Measurements from ENCODE around the gene AARS1. TPM values are rescaled to one million over a fixed set of nuclear protein-coding genes. Genes with fewer than 3 reads are reported as not detected.
"Not testable (repeated sequence)": the region's sequence is repeated elsewhere in the genome, so short reads cannot be mapped to it uniquely, and the experiment has no call there.

Gene AARS1
- total RNA-seq, 2 experiments from 2014 or later: 121 to 122 TPM

DNA sequence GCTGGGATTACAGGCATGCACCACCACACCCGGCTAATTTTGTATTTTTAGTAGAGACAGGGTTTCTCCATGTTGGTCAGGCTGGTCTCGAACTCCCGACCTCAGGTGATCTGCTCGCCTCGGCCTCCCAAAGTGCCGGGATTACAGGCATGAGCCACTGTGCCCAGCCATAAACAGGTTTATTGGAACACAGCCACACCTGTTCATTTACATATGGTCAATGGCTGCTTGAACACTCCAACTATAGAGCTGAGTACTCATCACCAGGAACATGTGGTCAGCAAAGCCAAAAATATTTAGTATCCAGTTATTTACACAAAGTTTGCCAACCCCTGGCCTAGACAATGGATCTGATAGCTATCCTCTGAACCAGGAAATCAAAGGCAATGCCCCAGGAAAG lies 29.4 kb downstream of the AARS1 start:
- H3K27ac Mint-ChIP-seq; POLR2A ChIA-PET; H3K9me3 Mint-ChIP-seq; H3K27me3 Mint-ChIP-seq; H3K4me1 Mint-ChIP-seq; DNase-seq; H3K4me3 Mint-ChIP-seq; ATAC-seq (ENCODE audit: low read depth): not testable (repeated sequence)
- peaks cover 15% of the 10 kb centered on the region for H3K36me3 Mint-ChIP-seq

DNA sequence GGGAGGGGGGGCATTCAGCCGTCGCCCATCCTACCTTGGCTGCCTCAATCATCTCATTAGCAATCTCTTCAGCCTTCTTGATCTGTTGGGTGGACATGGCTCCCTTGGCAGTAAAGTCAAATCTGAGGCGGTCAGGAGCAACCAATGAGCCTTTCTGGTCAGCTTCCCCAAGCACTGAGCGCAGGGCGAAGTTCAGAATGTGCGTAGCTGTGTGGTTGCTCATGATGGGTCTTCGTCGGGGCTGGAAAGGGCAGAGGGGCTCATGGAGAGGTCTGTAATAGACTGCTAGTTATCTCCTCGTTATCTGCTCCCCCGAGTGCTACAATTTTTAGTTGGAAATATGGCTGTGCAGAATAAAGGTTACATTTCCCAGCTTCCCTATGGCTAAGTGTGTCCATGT lies 30.4 kb downstream of the AARS1 start:
- H3K27ac Mint-ChIP-seq: no peak overlapping the region
- H3K9me3 Mint-ChIP-seq: no peaks in the 10 kb centered on the region
- ATAC-seq (ENCODE audit: low read depth) (no peak), DNase-seq (no peak)
- POLR2A ChIA-PET: interaction anchor here (1.0 kb wide), 1 partner anchor 30 kb away, joined by 4 read pairs; the partner anchor contains the start of gene AARS1
- H3K36me3 Mint-ChIP-seq: peaks cover 15% of the 10 kb centered on the region
- no peaks in the 10 kb centered on the region for H3K27me3 Mint-ChIP-seq
- H3K4me1 Mint-ChIP-seq: no peaks in the 10 kb centered on the region
- no peak overlapping the region for H3K4me3 Mint-ChIP-seq

DNA sequence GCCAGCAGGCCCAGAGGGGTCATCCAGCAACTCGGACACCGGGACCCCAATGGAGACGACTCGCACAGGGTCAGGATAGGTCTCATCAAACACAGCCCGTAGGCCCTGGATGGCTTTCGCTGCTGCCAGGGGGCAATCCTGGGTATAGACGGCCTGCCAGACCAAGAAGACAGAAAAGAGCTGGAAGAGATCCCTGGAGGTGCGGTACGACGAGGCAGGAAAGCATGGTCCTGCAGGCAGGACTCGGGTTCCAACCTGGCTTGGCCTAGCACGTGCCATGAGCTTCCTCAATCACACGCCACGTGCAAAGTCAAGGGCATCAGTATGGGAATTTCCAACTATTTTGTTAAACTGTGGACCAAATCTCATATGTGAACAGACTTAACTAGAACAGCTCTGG lies 31.2 kb downstream of the AARS1 start:
- H3K27ac Mint-ChIP-seq: no peak overlapping the region

DNA sequence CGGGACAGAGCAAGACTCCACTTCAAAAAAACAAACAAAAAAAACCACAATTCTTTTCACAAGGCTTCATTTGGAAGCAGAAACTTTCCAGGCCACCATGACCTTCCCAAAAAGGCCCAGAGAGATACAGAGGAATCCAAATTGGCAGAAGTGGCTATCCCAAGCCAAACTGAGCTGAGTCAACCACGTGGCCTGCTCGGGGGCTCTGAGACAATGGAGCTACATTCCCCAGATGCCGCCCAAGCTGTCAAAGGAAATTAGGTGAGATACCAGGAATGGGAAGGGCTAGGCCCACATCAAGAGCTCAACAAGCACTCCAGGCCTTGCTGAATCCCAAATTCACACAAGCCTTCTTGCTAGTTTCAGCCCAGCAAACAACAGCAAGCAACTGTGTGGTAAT lies 31.9 kb downstream of the AARS1 start:
- Mint-ChIP-seq H3K27ac (no peak overlapping the region), H3K9me3 (no peaks in the 10 kb centered on the region), H3K4me3 (no peak overlapping the region), H3K36me3 (peaks cover 15% of the 10 kb centered on the region), H3K27me3 (no peaks in the 10 kb centered on the region), H3K4me1 (no peaks in the 10 kb centered on the region)
- DNase-seq (no peak), ATAC-seq (ENCODE audit: low read depth) (no peak)
- POLR2A ChIA-PET: no interaction called here

More for the DNA sequence above, 31.2 kb downstream of the AARS1 start:
- ATAC-seq (ENCODE audit: low read depth) (no peak), DNase-seq (no peak)
- H3K27me3 Mint-ChIP-seq: no peaks in the 10 kb centered on the region
- H3K4me3 Mint-ChIP-seq: no peak overlapping the region
- H3K36me3 Mint-ChIP-seq: peaks cover 19% of the 10 kb centered on the region
- no peaks in the 10 kb centered on the region for H3K4me1 Mint-ChIP-seq
- no peaks in the 10 kb centered on the region for H3K9me3 Mint-ChIP-seq
- POLR2A ChIA-PET: interaction anchor here (1.0 kb wide), 1 partner anchor 31 kb away, joined by 4 read pairs; the partner anchor contains the start of gene AARS1

DNA sequence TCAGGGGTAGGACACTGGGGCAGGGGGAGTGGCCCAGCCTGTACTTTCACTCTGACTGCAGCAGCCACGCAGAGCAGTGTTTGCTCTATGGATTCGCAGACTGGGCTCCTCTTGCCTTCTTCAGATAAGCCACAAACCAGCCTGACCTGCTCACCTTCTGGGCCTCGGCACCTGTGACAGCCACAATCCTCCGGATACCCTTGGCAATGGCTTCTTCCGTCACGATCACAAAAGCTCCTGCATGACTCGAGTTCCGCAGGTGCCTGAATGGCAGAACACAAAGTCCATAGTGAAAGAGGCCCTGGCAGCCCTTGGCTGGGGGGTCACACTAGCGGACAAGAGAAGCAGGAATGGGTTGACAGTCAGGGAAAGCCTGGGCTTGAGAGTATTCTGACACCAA lies 33.7 kb downstream of the AARS1 start:
- Mint-ChIP-seq H3K4me1 (peaks cover 3% of the 10 kb centered on the region), H3K27me3 (no peaks in the 10 kb centered on the region), H3K9me3 (no peaks in the 10 kb centered on the region), H3K4me3 (no peak overlapping the region), H3K36me3 (peaks cover 17% of the 10 kb centered on the region), H3K27ac (no peak overlapping the region)
- ATAC-seq (ENCODE audit: low read depth) (no peak), DNase-seq (no peak)
- POLR2A ChIA-PET: no interaction called here

DNA sequence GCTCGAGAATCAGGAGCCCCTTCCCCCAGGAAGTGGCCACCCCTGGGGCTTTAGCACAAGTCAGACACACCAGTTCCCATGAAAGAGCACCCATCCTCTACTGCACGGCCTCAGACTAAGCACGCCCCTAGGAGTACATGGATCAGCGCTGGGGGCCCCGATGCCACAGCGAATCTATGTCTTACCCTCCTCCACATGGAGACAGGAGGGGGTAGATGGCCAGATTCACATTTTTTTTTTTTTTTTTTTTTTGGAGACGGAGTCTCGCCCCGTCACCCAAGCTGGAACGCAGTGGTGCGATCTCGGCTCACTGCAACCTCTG lies 34.4 kb downstream of the AARS1 start:
- Mint-ChIP-seq H3K27me3 (no peaks in the 10 kb centered on the region), H3K27ac (no peak overlapping the region), H3K4me1 (peaks cover 6% of the 10 kb centered on the region), H3K36me3 (peaks cover 21% of the 10 kb centered on the region), H3K9me3 (no peaks in the 10 kb centered on the region), H3K4me3 (no peak overlapping the region)
- POLR2A ChIA-PET: no interaction called here
- no peak for DNase-seq
- ATAC-seq (ENCODE audit: low read depth): no peak

DNA sequence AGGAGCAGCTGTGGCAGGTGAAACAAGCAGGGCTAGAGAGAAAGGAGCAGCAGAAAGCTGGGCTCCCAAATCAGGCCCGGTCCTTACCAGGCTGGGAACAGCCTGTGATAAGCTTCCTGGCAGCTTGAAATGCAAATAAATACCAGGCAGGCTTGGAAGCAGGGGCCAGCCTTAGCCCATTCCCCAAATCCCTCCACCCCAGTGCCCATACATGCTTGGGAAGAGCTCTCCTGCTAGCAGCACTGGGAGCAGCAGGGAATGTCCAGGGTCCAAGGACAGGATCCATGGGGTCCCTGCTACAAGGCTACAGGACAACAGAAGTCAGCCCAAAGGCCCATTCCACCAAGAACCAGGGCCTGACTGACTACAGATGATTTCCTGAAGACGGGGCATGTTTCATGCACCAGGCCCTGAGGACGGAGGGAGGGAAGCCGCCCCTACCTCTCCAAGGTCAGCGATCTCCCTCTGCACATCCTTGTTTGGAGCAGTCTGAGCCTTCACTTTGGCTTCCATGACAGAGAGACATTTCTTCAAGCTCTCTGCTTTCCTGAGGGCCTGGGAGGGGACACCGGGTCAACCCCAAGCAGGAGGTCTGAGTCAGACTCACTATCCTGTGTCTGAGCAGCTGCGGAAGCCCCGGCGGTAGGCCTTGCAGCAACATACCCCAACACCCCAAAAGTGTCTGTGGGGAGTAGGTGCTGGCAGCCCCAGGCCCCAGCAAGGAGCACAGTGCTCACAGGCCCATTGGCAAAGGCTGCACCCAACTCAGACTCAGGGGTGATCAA lies 34.9 kb downstream of the AARS1 start:
- H3K27ac Mint-ChIP-seq: peak overlapping the region; percentile 21
- H3K36me3 Mint-ChIP-seq: peaks cover 24% of the 10 kb centered on the region
- no peak for ATAC-seq (ENCODE audit: low read depth)

DNA sequence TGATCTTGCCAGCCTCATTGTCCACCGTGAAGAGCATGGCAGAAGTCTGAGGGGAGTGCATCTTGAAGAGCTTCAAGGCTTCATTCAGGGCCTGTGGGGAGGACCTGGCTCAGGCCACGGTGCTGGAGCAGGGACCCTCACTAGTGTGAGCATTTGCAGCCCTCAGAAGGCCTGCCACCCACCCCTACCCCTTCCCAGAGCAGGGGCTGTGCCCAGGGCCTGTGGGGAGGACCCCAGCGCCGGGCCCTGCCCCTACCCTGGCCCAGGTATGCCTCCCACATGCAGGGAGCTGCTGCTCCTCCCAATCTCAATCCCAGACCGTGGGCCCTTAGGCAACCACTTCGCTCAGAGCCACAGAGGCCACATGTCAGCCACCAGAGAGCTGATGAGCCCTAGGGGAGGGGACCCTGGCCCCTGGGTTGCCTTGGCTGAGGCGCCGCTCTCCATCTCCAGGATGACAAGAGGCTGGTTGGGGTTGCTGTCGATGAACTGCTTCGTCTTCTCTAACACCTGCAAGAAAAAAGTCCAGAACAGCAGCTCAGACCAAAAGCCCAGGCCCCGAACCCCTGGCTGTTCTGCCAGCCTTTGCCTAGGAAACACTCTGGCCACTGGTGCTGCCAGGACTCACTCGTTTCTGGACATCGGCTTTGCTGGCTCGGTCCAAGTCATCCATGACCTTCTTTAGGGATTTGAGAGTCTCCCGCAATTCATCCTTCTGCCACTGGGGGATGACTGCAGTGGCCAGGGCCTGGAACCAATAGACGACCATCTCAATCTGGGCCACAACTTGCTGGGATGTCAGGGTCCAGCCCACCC lies 35.8 kb downstream of the AARS1 start:
- POLR2A ChIA-PET: no interaction called here
- H3K27ac Mint-ChIP-seq: peak overlapping the region; percentile 21
- no peaks in the 10 kb centered on the region for H3K27me3 Mint-ChIP-seq
- peaks cover 23% of the 10 kb centered on the region for H3K36me3 Mint-ChIP-seq
- ATAC-seq (ENCODE audit: low read depth): no peak
- H3K4me3 Mint-ChIP-seq: no peak overlapping the region
- H3K9me3 Mint-ChIP-seq: no peaks in the 10 kb centered on the region
- peaks cover 12% of the 10 kb centered on the region for H3K4me1 Mint-ChIP-seq
- DNase-seq: no peak

More for the DNA sequence above, 34.9 kb downstream of the AARS1 start:
- POLR2A ChIA-PET: no interaction called here
- Mint-ChIP-seq H3K27me3 (no peaks in the 10 kb centered on the region), H3K4me3 (no peak overlapping the region), H3K4me1 (peaks cover 9% of the 10 kb centered on the region), H3K9me3 (no peaks in the 10 kb centered on the region)
- no peak for DNase-seq

DNA sequence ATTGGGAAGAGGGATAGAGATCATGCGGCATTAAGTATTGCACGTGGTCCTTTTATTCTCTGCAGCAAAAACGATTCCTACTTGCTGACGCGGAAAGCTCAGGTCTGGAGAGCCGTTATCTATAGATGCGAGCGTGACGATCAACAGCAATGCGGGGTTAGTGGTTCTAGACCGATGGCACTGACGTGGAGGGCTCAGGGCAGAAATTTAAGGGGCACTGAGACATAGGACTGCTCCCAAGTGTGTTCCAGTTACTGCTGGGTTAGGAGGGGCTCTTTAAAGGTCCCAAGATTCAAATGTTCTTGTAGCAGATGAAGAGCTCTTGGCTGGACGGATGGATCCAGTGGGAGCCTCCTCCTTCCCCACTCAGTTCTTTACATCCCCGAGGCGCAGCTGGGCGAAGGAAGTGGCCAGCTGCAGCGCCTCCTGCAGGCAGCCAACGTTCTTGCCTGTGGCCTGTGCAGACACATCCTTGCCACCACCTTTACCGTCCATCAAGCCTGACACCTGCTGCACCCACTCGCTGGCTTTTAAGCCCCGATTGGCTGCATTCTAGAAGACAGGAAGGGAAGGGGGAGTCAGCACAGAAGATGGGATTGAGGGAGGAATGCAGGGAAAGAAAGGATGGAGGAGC lies 36.8 kb downstream of the AARS1 start:
- peak overlapping the region; percentile 92 for H3K27ac Mint-ChIP-seq
- no peaks in the 10 kb centered on the region for H3K9me3 Mint-ChIP-seq
- H3K36me3 Mint-ChIP-seq: peaks cover 24% of the 10 kb centered on the region
- peak overlapping the region; percentile 88 for H3K4me3 Mint-ChIP-seq
- no peaks in the 10 kb centered on the region for H3K27me3 Mint-ChIP-seq
- no peak for ATAC-seq (ENCODE audit: low read depth)
- H3K4me1 Mint-ChIP-seq: peaks cover 14% of the 10 kb centered on the region
- POLR2A ChIA-PET: interaction anchor here (0.6 to 2.9 kb wide), 7 partner anchors 15 to 271 kb away, joined by 3 to 21 read pairs (median 3); partner anchors contain the start of genes AARS1, COG4 and DDX19A
- peak; percentile 47 for DNase-seq

DNA sequence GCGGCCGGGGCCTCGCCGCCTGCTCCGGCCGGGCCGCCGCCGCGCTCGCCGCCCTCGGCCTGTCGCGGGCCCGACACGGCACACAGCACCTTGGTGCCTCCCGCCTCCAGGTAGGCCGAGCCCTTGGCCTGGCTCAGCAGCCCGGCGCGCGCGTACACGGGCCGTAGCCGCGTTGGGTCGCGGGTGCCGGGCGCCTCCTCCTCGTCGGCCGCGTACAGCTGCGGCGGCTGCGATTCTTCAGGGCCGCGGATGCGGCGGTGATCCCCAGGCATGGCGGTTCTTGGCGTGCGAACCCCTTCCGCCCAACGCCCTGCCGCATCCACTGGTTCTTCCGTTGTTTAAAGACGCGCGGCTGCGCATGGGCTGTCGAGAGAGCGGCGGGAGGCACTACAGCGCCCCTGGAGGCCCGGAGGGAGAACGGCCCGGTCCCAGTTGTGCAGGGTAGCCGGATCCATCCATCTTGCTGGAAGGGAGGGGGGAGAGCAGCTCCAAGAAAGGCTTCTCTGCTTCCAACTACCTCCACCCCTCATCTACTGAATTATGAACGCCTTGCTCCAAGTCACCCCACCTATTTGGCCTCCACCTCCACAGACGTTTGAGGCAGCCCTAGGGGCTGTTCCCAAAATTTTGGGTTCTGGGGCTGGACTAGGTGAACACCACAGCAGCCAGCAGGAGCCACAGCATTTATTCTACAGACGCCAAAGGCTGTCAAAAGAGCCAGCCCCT lies 37.5 kb downstream of the AARS1 start, which contains the start of gene EXOSC6:
Gene EXOSC6, minus strand, starts transcription at position 312 of the 726 bp plus-strand sequence. Its CDS starts 40 bp downstream, at position 272.
- Mint-ChIP-seq H3K27me3 (no peaks in the 10 kb centered on the region), H3K36me3 (peaks cover 24% of the 10 kb centered on the region), H3K4me1 (peaks cover 14% of the 10 kb centered on the region), H3K9me3 (no peaks in the 10 kb centered on the region), H3K4me3 (peak within 1 kb of the TSS; percentile 88), H3K27ac (peak within 1 kb of the TSS; percentile 92)
- ATAC-seq (ENCODE audit: low read depth) (peak; percentile 86), DNase-seq (peak; percentile 93)
- POLR2A ChIA-PET: interaction anchor here (0.6 to 2.9 kb wide), 9 partner anchors 16 to 297 kb away, joined by 3 to 21 read pairs (median 3); partner anchors contain the start of genes AARS1, COG4, DDX19A and DDX19B

DNA sequence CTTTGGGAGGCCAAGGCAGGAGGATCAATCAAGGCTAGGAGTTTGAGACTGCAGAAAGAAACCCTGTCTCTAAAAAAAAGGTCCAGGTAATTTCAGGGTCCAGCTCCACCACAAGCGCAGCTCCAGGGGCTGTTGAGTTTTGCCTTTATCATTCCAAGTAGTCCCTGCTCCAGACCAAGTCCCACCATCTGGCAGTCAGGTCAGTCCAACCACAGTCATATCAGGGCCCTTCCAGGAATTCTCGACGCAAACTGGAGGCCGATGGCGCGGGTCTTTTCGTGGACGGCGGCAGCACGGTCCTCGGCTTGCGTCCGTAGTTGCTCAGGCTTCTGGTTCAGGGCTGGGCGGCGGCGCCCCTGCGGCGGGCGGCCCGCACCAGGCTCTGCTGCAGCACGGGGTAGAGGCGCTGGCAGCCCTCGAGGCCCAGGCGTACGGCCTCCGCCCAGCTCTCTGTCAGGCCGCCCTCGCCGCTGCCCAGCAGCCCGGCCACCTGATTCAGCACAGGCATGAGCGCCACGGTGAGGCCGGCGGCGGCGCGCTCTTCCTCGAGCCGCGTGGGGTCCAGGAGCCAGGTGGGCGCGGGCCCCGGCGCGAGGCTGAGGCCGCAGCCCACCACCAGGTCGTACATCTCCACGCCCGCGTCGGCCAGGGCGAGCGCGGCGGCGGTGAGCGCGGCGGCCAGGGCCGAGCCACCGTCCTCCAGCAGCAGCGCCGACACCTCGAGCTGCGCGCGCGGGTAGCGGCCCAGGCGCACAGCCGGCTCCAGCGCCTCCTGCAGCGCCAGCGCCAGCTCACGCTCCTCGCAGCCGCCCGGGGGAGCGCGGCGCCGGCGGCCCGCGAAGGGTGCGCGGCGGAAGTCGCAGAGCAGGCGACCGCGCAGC lies 38.3 kb downstream of the AARS1 start:
- Mint-ChIP-seq H3K36me3 (peaks cover 24% of the 10 kb centered on the region), H3K4me1 (peaks cover 14% of the 10 kb centered on the region), H3K27me3 (no peaks in the 10 kb centered on the region)

DNA sequence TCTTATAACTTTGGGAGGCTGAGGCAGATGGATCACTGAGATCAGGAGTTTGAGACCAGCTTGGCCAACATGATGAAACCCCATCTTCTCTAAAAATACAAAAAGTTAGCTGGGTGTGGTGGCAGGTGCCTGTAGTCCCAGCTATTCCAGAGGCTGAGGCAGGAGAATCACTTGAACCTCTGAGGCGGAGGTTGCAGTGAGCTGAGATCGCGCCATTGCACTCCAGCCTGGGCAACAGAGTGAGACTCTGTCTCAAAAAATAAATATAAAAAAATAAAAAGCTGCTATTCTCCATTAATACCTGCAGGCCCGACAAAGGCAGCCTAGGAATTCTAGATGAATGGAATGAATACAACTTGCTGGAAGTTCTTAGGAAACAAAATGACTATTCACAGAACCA lies 39.6 kb downstream of the AARS1 start:
- H3K9me3 Mint-ChIP-seq; H3K27me3 Mint-ChIP-seq; DNase-seq; ATAC-seq (ENCODE audit: low read depth); POLR2A ChIA-PET: not testable (repeated sequence)
- Mint-ChIP-seq H3K27ac (peak overlapping the region; percentile 73), H3K36me3 (peaks cover 22% of the 10 kb centered on the region), H3K4me3 (peak overlapping the region; percentile 76), H3K4me1 (peaks cover 15% of the 10 kb centered on the region)

More for the DNA sequence above, 38.3 kb downstream of the AARS1 start:
- no peaks in the 10 kb centered on the region for H3K9me3 Mint-ChIP-seq
- ATAC-seq (ENCODE audit: low read depth) (peak; percentile 60), DNase-seq (no peak)
- POLR2A ChIA-PET: interaction anchor here (0.7 to 2.9 kb wide), 8 partner anchors 16 to 298 kb away, joined by 3 to 21 read pairs (median 4); partner anchors contain the start of genes AARS1, DDX19A and DDX19B
- peak overlapping the region; percentile 84 for H3K27ac Mint-ChIP-seq
- peak overlapping the region; percentile 83 for H3K4me3 Mint-ChIP-seq

All from activated naive CD8-positive, alpha-beta T cell treated with anti-CD3 and anti-CD28 coated beads, Interleukin-2, amount 10 ng/mL, durations not matched to agents 7 days and 5 days (primary cell).